Measurements from ENCODE around the gene CTNNA2.

DNA sequence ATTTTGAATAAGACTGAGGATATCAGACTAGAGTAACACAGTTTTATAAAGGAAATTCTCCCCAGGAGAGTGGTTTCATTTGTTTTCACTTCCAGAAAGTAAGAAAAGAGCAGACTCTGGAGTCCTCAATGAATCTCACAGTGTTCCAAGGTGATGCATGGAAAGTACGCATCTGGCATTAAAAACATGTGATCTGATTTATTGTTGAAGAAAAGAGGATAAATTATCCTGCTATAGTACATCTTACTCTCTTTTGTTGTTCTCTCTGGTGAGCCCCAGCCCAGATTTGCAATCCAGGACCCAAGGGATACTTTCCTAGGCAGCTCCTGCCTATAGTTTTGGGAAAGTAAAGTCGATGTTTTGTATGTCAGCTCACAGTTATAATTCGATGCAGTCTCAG lies 285.9 kb downstream of the CTNNA2 start:
- TF ChIP-seq, protein P1, sequence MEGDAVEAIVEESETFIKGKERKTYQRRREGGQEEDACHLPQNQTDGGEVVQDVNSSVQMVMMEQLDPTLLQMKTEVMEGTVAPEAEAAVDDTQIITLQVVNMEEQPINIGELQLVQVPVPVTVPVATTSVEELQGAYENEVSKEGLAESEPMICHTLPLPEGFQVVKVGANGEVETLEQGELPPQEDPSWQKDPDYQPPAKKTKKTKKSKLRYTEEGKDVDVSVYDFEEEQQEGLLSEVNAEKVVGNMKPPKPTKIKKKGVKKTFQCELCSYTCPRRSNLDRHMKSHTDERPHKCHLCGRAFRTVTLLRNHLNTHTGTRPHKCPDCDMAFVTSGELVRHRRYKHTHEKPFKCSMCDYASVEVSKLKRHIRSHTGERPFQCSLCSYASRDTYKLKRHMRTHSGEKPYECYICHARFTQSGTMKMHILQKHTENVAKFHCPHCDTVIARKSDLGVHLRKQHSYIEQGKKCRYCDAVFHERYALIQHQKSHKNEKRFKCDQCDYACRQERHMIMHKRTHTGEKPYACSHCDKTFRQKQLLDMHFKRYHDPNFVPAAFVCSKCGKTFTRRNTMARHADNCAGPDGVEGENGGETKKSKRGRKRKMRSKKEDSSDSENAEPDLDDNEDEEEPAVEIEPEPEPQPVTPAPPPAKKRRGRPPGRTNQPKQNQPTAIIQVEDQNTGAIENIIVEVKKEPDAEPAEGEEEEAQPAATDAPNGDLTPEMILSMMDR (IDR thresholded peaks at IDR 0.05; ENCODE audit: borderline replicate concordance, extremely low read depth, low read length, poor library complexity, severe bottlenecking): no peak
- TF ChIP-seq EZH2 (IDR thresholded peaks at IDR 0.05; ENCODE audit: borderline replicate concordance, low read depth, low read length, severe bottlenecking): no peak
